ENCODE results near the gene IL3. TPM values are rescaled to one million over a fixed set of nuclear protein-coding genes. Genes with fewer than 3 reads are reported as not detected.

Gene IL3
- total and polyA plus RNA-seq, 2 experiments from 2014 or later, result not detected

DNA sequence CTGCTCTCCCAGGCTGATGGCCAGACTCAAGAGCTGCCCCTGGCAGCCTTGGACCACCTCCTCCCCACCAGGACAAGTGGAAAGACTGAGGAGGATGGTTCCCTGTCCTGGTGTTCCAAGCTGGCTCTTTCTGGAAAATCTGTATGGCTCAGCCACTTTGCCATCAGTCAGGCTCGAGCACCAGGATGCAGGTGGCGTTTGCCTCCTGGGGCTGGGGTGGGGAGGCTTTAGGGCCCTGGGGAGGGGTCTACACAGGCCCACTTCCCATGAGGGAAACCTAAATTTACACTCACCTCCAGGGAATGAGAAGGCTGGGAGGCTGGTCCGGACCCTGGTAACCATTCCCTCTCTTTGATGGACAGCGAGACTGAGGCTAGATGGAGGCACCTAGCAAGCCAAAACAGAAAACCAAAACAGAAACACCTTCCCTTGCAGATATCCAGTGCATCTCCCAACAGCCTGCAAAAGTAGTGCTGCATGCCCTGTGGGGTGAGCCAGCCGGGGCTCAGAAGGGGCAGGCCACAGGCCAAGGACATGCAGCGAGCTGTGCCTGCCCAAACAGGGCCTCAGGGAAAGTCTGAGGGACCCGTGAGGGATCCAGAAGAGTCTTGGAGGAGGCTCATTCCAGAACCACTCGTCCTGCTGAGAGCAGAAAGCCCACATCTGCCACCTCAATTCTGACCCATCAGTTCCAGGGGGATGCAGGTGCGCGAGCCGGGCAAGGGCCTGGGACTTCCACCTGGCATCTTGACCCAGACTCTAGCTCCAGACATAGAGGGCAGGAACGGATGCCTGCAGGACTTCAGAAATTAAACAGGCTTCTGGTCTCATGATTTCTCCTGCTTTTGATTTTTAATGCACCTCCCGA is 7.7 kb downstream of the IL3 start (continued):
- TF ChIP-seq, protein P1, sequence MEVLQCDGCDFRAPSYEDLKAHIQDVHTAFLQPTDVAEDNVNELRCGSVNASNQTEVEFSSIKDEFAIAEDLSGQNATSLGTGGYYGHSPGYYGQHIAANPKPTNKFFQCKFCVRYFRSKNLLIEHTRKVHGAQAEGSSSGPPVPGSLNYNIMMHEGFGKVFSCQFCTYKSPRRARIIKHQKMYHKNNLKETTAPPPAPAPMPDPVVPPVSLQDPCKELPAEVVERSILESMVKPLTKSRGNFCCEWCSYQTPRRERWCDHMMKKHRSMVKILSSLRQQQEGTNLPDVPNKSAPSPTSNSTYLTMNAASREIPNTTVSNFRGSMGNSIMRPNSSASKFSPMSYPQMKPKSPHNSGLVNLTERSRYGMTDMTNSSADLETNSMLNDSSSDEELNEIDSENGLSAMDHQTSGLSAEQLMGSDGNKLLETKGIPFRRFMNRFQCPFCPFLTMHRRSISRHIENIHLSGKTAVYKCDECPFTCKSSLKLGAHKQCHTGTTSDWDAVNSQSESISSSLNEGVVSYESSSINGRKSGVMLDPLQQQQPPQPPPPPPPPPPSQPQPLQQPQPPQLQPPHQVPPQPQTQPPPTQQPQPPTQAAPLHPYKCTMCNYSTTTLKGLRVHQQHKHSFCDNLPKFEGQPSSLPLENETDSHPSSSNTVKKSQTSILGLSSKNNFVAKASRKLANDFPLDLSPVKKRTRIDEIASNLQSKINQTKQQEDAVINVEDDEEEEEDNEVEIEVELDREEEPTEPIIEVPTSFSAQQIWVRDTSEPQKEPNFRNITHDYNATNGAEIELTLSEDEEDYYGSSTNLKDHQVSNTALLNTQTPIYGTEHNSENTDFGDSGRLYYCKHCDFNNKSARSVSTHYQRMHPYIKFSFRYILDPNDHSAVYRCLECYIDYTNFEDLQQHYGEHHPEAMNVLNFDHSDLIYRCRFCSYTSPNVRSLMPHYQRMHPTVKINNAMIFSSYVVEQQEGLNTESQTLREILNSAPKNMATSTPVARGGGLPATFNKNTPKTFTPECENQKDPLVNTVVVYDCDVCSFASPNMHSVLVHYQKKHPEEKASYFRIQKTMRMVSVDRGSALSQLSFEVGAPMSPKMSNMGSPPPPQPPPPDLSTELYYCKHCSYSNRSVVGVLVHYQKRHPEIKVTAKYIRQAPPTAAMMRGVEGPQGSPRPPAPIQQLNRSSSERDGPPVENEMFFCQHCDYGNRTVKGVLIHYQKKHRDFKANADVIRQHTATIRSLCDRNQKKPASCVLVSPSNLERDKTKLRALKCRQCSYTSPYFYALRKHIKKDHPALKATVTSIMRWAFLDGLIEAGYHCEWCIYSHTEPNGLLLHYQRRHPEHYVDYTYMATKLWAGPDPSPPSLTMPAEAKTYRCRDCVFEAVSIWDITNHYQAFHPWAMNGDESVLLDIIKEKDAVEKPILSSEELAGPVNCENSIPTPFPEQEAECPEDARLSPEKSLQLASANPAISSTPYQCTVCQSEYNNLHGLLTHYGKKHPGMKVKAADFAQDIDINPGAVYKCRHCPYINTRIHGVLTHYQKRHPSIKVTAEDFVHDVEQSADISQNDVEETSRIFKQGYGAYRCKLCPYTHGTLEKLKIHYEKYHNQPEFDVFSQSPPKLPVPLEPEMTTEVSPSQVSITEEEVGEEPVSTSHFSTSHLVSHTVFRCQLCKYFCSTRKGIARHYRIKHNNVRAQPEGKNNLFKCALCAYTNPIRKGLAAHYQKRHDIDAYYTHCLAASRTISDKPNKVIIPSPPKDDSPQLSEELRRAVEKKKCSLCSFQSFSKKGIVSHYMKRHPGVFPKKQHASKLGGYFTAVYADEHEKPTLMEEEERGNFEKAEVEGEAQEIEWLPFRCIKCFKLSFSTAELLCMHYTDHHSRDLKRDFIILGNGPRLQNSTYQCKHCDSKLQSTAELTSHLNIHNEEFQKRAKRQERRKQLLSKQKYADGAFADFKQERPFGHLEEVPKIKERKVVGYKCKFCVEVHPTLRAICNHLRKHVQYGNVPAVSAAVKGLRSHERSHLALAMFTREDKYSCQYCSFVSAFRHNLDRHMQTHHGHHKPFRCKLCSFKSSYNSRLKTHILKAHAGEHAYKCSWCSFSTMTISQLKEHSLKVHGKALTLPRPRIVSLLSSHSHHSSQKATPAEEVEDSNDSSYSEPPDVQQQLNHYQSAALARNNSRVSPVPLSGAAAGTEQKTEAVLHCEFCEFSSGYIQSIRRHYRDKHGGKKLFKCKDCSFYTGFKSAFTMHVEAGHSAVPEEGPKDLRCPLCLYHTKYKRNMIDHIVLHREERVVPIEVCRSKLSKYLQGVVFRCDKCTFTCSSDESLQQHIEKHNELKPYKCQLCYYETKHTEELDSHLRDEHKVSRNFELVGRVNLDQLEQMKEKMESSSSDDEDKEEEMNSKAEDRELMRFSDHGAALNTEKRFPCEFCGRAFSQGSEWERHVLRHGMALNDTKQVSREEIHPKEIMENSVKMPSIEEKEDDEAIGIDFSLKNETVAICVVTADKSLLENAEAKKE (CRISPR knock-in tag; IDR thresholded peaks at IDR 0.05), result no peak
- TF ChIP-seq ETS1 (IDR thresholded peaks at IDR 0.05) (no peak), STAT1 (IDR thresholded peaks at IDR 0.05; ENCODE audit: unreplicated experiment) (no peak)

- Histone ChIP-seq H3K9me2 (ENCODE audit: insufficient read depth) (no peaks in the 10 kb centered on the region), H3K4me2 (no peak overlapping the region), H3K27me3 (ENCODE audit: insufficient read depth) (no peaks in the 10 kb centered on the region), H3F3A (replicated peaks; ENCODE audit: low read depth) (no peaks in the 10 kb centered on the region), H2AFZ (no peak overlapping the region), H3K4me1 (ENCODE audit: insufficient read depth) (no peaks in the 10 kb centered on the region), H4K20me1 (replicated peaks; ENCODE audit: insufficient read depth) (no peaks in the 10 kb centered on the region), H3K79me2 (replicated peaks; ENCODE audit: insufficient read depth) (no peaks in the 10 kb centered on the region), H3K4me3 (no peak overlapping the region), H3K36me3 (ENCODE audit: insufficient read depth) (no peaks in the 10 kb centered on the region), H3K27ac (ENCODE audit: low read depth) (no peak overlapping the region)
- Mint-ChIP-seq H3K27ac (no peak overlapping the region), H3K27me3 (ENCODE audit: insufficient read depth, low read depth, poor library complexity) (peaks cover 2% of the 10 kb centered on the region), H3K4me1 (no peaks in the 10 kb centered on the region), H3K36me3 (ENCODE audit: low read depth) (no peaks in the 10 kb centered on the region; the same call in 2 of the 3 replicates), H3K9me3 (no peaks in the 10 kb centered on the region; the same call in 2 of the 3 replicates), H3K4me3 (no peak overlapping the region)
- DNase-seq (ENCODE audit: low spot score) (no peak), ATAC-seq (no peak)
- no peak for TF ChIP-seq ETS1 (IDR thresholded peaks at IDR 0.05)
- TF ChIP-seq POLR2AphosphoS5 (IDR thresholded peaks at IDR 0.05; ENCODE audit: low read depth), result no peak
- TF ChIP-seq ZNF331 (CRISPR knock-in tag; IDR thresholded peaks at IDR 0.05; ENCODE audit: low read depth), result no peak
- TF ChIP-seq REST (IDR thresholded peaks at IDR 0.05; ENCODE audit: unreplicated experiment), result no peak
- TF ChIP-seq JUNB (IDR thresholded peaks at IDR 0.05; ENCODE audit: unreplicated experiment), result no peak
- no peak for TF ChIP-seq EZH2 (IDR thresholded peaks at IDR 0.05; ENCODE audit: low read depth, unreplicated experiment)
Measured at GRCh38 chr5:132069561-132069960, 9.1 kb downstream of the IL3 start.

All from GM23338 (cell line).